Measurements from ENCODE around the gene SLC39A5.

GRCh38 chr12:56260921-56261320 is 31.1 kb downstream of the SLC39A5 start:
- no peak for TF ChIP-seq EP300 (conservative IDR thresholded peaks at IDR 0.05; ENCODE audit: poor library complexity, severe bottlenecking)
- no peak for TF ChIP-seq CTCF (IDR thresholded peaks at IDR 0.05; ENCODE audit: poor library complexity, severe bottlenecking)
- TF ChIP-seq EZH2 (IDR thresholded peaks at IDR 0.05; ENCODE audit: borderline replicate concordance, insufficient read depth, low read length, poor library complexity, severe bottlenecking): no peak
- TF ChIP-seq, protein P1, sequence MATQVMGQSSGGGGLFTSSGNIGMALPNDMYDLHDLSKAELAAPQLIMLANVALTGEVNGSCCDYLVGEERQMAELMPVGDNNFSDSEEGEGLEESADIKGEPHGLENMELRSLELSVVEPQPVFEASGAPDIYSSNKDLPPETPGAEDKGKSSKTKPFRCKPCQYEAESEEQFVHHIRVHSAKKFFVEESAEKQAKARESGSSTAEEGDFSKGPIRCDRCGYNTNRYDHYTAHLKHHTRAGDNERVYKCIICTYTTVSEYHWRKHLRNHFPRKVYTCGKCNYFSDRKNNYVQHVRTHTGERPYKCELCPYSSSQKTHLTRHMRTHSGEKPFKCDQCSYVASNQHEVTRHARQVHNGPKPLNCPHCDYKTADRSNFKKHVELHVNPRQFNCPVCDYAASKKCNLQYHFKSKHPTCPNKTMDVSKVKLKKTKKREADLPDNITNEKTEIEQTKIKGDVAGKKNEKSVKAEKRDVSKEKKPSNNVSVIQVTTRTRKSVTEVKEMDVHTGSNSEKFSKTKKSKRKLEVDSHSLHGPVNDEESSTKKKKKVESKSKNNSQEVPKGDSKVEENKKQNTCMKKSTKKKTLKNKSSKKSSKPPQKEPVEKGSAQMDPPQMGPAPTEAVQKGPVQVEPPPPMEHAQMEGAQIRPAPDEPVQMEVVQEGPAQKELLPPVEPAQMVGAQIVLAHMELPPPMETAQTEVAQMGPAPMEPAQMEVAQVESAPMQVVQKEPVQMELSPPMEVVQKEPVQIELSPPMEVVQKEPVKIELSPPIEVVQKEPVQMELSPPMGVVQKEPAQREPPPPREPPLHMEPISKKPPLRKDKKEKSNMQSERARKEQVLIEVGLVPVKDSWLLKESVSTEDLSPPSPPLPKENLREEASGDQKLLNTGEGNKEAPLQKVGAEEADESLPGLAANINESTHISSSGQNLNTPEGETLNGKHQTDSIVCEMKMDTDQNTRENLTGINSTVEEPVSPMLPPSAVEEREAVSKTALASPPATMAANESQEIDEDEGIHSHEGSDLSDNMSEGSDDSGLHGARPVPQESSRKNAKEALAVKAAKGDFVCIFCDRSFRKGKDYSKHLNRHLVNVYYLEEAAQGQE (IDR thresholded peaks at IDR 0.05; ENCODE audit: borderline replicate concordance): no peak
- TF ChIP-seq RAD21 (conservative IDR thresholded peaks at IDR 0.05): no peak
- no peak for TF ChIP-seq POLR2AphosphoS5 (IDR thresholded peaks at IDR 0.05)
- no peak for TF ChIP-seq TAF1 (IDR thresholded peaks at IDR 0.05; ENCODE audit: low read depth)
- no peak for TF ChIP-seq SMC3 (conservative IDR thresholded peaks at IDR 0.05; ENCODE audit: poor library complexity)
- no peak for TF ChIP-seq MXI1 (conservative IDR thresholded peaks at IDR 0.05; ENCODE audit: poor library complexity, severe bottlenecking)
